ENCODE data around the gene PSENEN. TPM values are rescaled to one million over a fixed set of nuclear protein-coding genes. Genes with fewer than 3 reads are reported as not detected.

PSENEN gene
- total and polyA plus RNA-seq, 9 of the 15 experiments (the other 6 are each of a cell fraction or from before 2014, with no cell fraction given): 34.5 to 299 (median 61.1) TPM

- TF ChIP-seq, protein P1, sequence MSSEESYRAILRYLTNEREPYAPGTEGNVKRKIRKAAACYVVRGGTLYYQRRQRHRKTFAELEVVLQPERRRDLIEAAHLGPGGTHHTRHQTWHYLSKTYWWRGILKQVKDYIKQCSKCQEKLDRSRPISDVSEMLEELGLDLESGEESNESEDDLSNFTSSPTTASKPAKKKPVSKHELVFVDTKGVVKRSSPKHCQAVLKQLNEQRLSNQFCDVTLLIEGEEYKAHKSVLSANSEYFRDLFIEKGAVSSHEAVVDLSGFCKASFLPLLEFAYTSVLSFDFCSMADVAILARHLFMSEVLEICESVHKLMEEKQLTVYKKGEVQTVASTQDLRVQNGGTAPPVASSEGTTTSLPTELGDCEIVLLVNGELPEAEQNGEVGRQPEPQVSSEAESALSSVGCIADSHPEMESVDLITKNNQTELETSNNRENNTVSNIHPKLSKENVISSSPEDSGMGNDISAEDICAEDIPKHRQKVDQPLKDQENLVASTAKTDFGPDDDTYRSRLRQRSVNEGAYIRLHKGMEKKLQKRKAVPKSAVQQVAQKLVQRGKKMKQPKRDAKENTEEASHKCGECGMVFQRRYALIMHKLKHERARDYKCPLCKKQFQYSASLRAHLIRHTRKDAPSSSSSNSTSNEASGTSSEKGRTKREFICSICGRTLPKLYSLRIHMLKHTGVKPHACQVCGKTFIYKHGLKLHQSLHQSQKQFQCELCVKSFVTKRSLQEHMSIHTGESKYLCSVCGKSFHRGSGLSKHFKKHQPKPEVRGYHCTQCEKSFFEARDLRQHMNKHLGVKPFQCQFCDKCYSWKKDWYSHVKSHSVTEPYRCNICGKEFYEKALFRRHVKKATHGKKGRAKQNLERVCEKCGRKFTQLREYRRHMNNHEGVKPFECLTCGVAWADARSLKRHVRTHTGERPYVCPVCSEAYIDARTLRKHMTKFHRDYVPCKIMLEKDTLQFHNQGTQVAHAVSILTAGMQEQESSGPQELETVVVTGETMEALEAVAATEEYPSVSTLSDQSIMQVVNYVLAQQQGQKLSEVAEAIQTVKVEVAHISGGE (CRISPR knock-in tag; IDR thresholded peaks at IDR 0.05): peak in 1 of 3 experiments; percentile 93; a peak in 2 of 6 replicates
- TF ChIP-seq FOXJ3 (CRISPR knock-in tag; IDR thresholded peaks at IDR 0.05) (no peak), SMAD3 (CRISPR knock-in tag; conservative IDR thresholded peaks at IDR 0.05) (no peak), KLF6 (CRISPR knock-in tag; IDR thresholded peaks at IDR 0.05; ENCODE audit: borderline replicate concordance) (no peak), ATF2 (CRISPR knock-in tag; IDR thresholded peaks at IDR 0.05) (no peak), PPARD (CRISPR knock-in tag; IDR thresholded peaks at IDR 0.05) (no peak), ZNF140 (CRISPR knock-in tag; IDR thresholded peaks at IDR 0.05) (no peak), RBM39 (optimal IDR thresholded peaks at IDR 0.05; ENCODE audit: low read depth, low read length) (no peak), CBFA2T2 (conservative IDR thresholded peaks at IDR 0.05) (no peak), ZEB2 (IDR thresholded peaks at IDR 0.05) (no peak), ZNF384 (IDR thresholded peaks at IDR 0.05; ENCODE audit: low read depth, low read length) (no peak), MED1 (CRISPR knock-in tag; IDR thresholded peaks at IDR 0.05; ENCODE audit: borderline replicate concordance) (no peak), PML (IDR thresholded peaks at IDR 0.05; ENCODE audit: low read length) (no peak), ZNF444 (CRISPR knock-in tag; IDR thresholded peaks at IDR 0.05) (no peak), KAT2B (IDR thresholded peaks at IDR 0.05; ENCODE audit: low read depth, low read length) (no peak), SRF (CRISPR knock-in tag; IDR thresholded peaks at IDR 0.05) (no peak), HDAC1 (IDR thresholded peaks at IDR 0.05) (no peak), NR2F6 (CRISPR knock-in tag; IDR thresholded peaks at IDR 0.05) (no peak), ZBTB49 (CRISPR knock-in tag; IDR thresholded peaks at IDR 0.05; ENCODE audit: borderline replicate concordance) (no peak), FOXA1 (IDR thresholded peaks at IDR 0.05; ENCODE audit: borderline replicate concordance) (no peak), FOXA3 (CRISPR knock-in tag; conservative IDR thresholded peaks at IDR 0.05 in 1 of 2, IDR thresholded peaks at IDR 0.05 in 1 of 2) (no peak)
Measured at GRCh38 chr19:35717665-35718344, 27.6 kb upstream of the PSENEN start, which contains the start of gene KMT2B (continued).
